A549 (cell line): ENCODE results near the gene PRAMEF14. TPM values are rescaled to one million over a fixed set of nuclear protein-coding genes. Genes with fewer than 3 reads are reported as not detected.

Experiments
- polyA plus RNA-seq, 4 experiments: library from polyadenylated mRNA; depleted of rRNA in 3 of 4; stranded (reverse); fragments of >200 nt; fragmentation: RNase III in 1 of 4; extraction: RNeasy Plus Mini Kit Qiagen cat#74134 plus additional on column Dnase treatment in 1 of 4; gene quantifications; 2 replicates in 3 of 4; 3 replicates in 1 of 4; pipeline ENCODE4 v1.2.3, GENCODE V29; 2011 to 2017

PRAMEF14 gene
- polyA plus RNA-seq, 2 of the 4 experiments (the other 2 are of a cell fraction): not detected

Other genes with a start within 250 kb of the PRAMEF14 start
- gene HNRNPCL2, start 230.3 kb downstream of the PRAMEF14 start, polyA plus RNA-seq (2011; rRNA removed): not detected in 2 replicates
- gene HNRNPCL2, start 230.3 kb downstream of the PRAMEF14 start, polyA plus RNA-seq (2017; fragmentation: RNase III; extraction: RNeasy Plus Mini Kit Qiagen cat#74134 plus additional on column Dnase treatment): not detected in 3 replicates
- not detected in 2 replicates for gene PRAMEF26, start 191.1 kb downstream of the PRAMEF14 start, polyA plus RNA-seq (2011; rRNA removed)
- not detected in 3 replicates for gene PRAMEF26, start 191.1 kb downstream of the PRAMEF14 start, polyA plus RNA-seq (2017; fragmentation: RNase III; extraction: RNeasy Plus Mini Kit Qiagen cat#74134 plus additional on column Dnase treatment)
- gene HNRNPCL4, start 181.5 kb downstream of the PRAMEF14 start, polyA plus RNA-seq (2011; rRNA removed): not detected in 2 replicates
- not detected in 3 replicates for gene HNRNPCL4, start 181.5 kb downstream of the PRAMEF14 start, polyA plus RNA-seq (2017; fragmentation: RNase III; extraction: RNeasy Plus Mini Kit Qiagen cat#74134 plus additional on column Dnase treatment)
- gene PRAMEF9, start 175.3 kb downstream of the PRAMEF14 start, polyA plus RNA-seq (2011; rRNA removed): not detected in 2 replicates
- gene PRAMEF9, start 175.3 kb downstream of the PRAMEF14 start, polyA plus RNA-seq (2017; fragmentation: RNase III; extraction: RNeasy Plus Mini Kit Qiagen cat#74134 plus additional on column Dnase treatment): not detected in 3 replicates
- gene PRAMEF13, start 145.7 kb downstream of the PRAMEF14 start, polyA plus RNA-seq (2011; rRNA removed): not detected in 2 replicates
- gene PRAMEF13, start 145.7 kb downstream of the PRAMEF14 start, polyA plus RNA-seq (2017; fragmentation: RNase III; extraction: RNeasy Plus Mini Kit Qiagen cat#74134 plus additional on column Dnase treatment): not detected in 3 replicates
- gene PRAMEF18, start 121.0 kb downstream of the PRAMEF14 start, polyA plus RNA-seq (2011; rRNA removed): not detected in 2 replicates
- not detected in 3 replicates for gene PRAMEF18, start 121.0 kb downstream of the PRAMEF14 start, polyA plus RNA-seq (2017; fragmentation: RNase III; extraction: RNeasy Plus Mini Kit Qiagen cat#74134 plus additional on column Dnase treatment)
- not detected in 2 replicates for gene PRAMEF5, start 92.9 kb downstream of the PRAMEF14 start, polyA plus RNA-seq (2011; rRNA removed)
- gene PRAMEF5, start 92.9 kb downstream of the PRAMEF14 start, polyA plus RNA-seq (2017; fragmentation: RNase III; extraction: RNeasy Plus Mini Kit Qiagen cat#74134 plus additional on column Dnase treatment): not detected in 3 replicates
- gene PRAMEF8, start 62.0 kb downstream of the PRAMEF14 start, polyA plus RNA-seq (2011; rRNA removed): not detected in 2 replicates
- not detected in 3 replicates for gene PRAMEF8, start 62.0 kb downstream of the PRAMEF14 start, polyA plus RNA-seq (2017; fragmentation: RNase III; extraction: RNeasy Plus Mini Kit Qiagen cat#74134 plus additional on column Dnase treatment)
- not detected in 2 replicates for gene PRAMEF33, start 43.6 kb downstream of the PRAMEF14 start, polyA plus RNA-seq (2011; rRNA removed)
- gene PRAMEF33, start 43.6 kb downstream of the PRAMEF14 start, polyA plus RNA-seq (2017; fragmentation: RNase III; extraction: RNeasy Plus Mini Kit Qiagen cat#74134 plus additional on column Dnase treatment): not detected in 3 replicates
- not detected in 2 replicates for gene PRAMEF15, start 31.6 kb downstream of the PRAMEF14 start, polyA plus RNA-seq (2011; rRNA removed)
- not detected in 3 replicates for gene PRAMEF15, start 31.6 kb downstream of the PRAMEF14 start, polyA plus RNA-seq (2017; fragmentation: RNase III; extraction: RNeasy Plus Mini Kit Qiagen cat#74134 plus additional on column Dnase treatment)
- gene PRAMEF19, start 24.8 kb upstream of the PRAMEF14 start, polyA plus RNA-seq (2011; rRNA removed): not detected in 2 replicates
- not detected in 3 replicates for gene PRAMEF19, start 24.8 kb upstream of the PRAMEF14 start, polyA plus RNA-seq (2017; fragmentation: RNase III; extraction: RNeasy Plus Mini Kit Qiagen cat#74134 plus additional on column Dnase treatment)
- not detected in 2 replicates for gene PRAMEF17, start 42.5 kb upstream of the PRAMEF14 start, polyA plus RNA-seq (2011; rRNA removed)
- not detected in 3 replicates for gene PRAMEF17, start 42.5 kb upstream of the PRAMEF14 start, polyA plus RNA-seq (2017; fragmentation: RNase III; extraction: RNeasy Plus Mini Kit Qiagen cat#74134 plus additional on column Dnase treatment)
- gene PRAMEF20, start 63.3 kb upstream of the PRAMEF14 start, polyA plus RNA-seq (2011; rRNA removed): not detected in 2 replicates
- not detected in 3 replicates for gene PRAMEF20, start 63.3 kb upstream of the PRAMEF14 start, polyA plus RNA-seq (2017; fragmentation: RNase III; extraction: RNeasy Plus Mini Kit Qiagen cat#74134 plus additional on column Dnase treatment)
- gene LRRC38, start 166.9 kb upstream of the PRAMEF14 start, polyA plus RNA-seq (2011; rRNA removed): 0.04 TPM in 1 of 2 replicates, not detected in the other
- not detected in 3 replicates for gene LRRC38, start 166.9 kb upstream of the PRAMEF14 start, polyA plus RNA-seq (2017; fragmentation: RNase III; extraction: RNeasy Plus Mini Kit Qiagen cat#74134 plus additional on column Dnase treatment)
- not detected in 2 replicates for gene PDPN, start 236.7 kb upstream of the PRAMEF14 start, polyA plus RNA-seq (2011; rRNA removed)
- not detected in 3 replicates for gene PDPN, start 236.7 kb upstream of the PRAMEF14 start, polyA plus RNA-seq (2017; fragmentation: RNase III; extraction: RNeasy Plus Mini Kit Qiagen cat#74134 plus additional on column Dnase treatment)